Suppressor macrophage treated with lipopolysaccharide for 1 hour (primary cell): ENCODE results near the gene TBPL2.
"Not testable (repeated sequence)": the region's sequence is repeated elsewhere in the genome, so short reads cannot be mapped to it uniquely, and the experiment has no call there.

ENCODE experiments used
- DNase-seq, 3 donors: peaks; one replicate each; pipeline ENCODE4 v3.0.0-alpha.2; 2020 to 2022

TBPL2 gene

DNA sequence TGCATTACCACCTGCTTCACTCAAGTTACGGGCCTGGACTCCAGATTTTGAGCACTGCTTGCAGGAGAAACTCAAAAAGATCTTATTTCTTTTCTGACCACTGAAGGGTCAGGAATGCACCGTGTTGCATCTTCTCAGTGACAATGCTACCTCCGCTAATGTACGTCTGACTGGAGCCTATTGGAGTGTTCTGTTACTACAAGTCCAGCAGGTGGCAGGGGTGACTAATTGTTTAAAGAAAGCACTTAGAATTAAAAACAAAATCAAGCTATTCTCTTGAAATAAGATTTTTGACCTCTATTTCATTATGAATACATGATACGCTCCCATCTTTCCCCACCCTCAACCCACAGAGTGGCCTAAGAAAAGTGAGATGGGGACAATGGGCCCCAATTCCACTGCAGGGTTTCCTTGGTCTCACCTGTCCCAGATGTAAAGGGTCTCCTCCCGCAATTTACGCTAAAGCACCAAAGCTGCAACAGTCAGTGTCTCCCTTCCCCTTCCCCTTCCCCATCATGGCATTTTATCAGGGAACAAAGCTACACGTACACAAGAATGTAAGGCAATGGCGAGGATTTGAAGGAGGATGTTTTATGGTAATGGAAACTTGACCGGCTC lies 2.2 kb downstream of the TBPL2 start:
- peak; percentile 38 to 60 (median 50) for DNase-seq

DNA sequence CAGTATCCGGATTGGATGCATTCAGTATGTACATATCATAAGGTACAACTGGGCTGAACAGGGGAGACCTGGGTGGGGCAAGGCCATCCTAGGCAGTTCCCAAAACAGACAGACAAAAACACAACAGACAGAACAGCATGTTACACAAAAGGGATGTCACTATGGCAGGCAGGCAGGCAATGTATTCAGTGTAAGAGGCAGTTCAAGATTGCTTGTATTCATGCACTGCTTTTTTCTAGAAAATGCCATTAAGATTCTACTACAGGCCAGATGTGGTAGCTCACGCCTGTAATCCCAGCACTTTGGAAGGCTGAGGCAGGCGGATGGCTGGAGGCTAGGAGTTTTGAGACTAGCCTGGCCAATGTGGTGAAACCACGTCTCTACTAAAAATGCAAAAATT lies 3.5 kb downstream of the TBPL2 start:
- DNase-seq, result no peak

DNA sequence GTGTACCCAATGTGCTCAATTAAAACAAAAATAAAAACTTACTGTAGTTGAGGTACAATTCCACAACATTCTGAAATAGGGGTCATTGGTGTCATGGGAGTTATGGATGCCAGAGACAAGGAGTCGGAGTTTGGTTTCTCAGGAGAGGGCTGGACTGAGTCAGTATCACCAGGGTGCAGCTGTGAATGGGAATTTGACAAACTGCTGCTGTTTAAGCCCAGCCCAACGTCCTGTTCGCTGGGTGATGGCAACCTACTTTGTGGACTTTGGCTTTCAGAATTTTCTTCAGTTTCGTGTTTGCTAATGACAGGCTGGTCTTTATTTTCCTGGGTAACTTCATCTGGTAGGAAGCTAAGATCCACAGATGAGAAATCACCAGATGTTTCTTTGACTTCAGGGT lies 3.9 kb downstream of the TBPL2 start:
- no peak for DNase-seq

DNA sequence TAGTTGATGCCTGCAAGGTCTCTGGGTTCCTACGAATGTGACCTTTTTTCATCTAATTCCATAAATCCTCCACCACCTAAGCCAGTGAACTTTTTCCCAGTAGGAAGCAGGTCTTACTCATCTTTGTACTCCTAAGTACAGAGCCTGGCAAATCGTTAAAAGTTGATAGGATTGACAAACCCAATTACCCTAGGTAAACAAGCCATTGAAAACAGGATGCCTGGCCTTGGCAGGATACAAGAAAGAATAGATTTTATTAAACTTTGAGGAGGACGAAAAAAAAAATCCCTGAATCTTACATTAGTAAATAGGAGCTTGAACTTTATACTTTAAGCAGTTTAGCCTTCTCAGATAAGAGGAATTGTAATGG lies 5.6 kb downstream of the TBPL2 start:
- DNase-seq, result no peak

DNA sequence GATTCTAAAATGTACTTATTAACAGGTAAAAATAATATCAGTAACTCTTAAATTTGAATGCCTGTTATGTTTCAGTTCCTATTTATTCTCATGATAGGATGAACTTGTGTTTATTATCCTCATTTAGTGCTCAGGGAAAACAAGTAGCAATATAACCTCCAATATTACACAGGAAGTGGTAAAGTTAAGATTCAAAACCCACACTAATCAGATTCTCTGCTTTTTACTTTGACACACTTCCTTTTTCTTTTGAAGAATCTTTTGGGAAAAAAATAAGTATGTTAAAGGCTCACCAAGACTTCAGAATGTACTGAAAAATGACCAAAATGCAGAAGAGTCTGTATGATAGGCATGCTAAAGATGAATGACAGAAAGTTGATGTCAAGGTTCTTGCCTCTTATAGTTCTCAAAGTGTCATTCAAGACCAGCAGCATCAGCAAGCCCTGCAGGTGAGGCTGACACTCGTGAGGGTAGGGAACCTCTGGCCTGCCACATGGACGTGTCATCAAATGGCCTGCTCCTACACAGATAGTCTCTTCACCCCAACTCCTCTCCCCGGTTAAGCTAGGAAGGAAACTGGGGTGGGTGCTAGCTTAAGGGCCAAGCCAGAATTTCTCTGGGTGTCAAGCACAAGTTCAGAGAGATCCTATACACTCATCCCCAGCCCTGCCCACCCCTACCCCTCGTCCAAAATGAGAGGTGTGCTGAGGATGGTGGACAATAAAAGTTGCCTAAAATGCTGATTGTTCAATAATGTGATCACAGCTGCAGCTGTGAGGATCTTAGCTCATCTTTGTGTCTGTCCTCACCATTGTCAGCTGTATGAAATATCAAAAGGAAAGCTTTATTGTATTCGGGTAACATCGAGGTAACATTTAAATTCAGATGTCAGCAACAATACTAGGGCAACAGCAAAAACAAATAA lies 6.3 kb downstream of the TBPL2 start:
- DNase-seq, result no peak

DNA sequence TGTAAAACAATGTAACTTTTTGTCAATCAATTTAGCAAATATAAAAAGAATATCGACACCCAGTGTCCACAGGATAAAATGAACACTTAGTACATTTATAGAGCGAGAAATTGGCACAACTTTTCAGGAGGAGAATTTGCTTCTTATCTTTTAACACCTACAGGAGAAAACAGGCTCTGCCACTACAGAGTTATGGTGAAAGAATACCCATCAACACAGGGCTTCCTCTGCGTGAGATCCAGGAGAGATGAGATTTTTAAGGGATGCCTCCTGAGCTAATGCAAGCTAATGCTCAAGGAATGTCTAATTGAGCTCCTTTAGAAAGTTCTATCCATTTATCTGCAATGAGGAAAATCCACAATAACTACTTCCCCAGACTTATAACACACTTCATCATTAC lies 7.8 kb downstream of the TBPL2 start:
- DNase-seq, result no peak

DNA sequence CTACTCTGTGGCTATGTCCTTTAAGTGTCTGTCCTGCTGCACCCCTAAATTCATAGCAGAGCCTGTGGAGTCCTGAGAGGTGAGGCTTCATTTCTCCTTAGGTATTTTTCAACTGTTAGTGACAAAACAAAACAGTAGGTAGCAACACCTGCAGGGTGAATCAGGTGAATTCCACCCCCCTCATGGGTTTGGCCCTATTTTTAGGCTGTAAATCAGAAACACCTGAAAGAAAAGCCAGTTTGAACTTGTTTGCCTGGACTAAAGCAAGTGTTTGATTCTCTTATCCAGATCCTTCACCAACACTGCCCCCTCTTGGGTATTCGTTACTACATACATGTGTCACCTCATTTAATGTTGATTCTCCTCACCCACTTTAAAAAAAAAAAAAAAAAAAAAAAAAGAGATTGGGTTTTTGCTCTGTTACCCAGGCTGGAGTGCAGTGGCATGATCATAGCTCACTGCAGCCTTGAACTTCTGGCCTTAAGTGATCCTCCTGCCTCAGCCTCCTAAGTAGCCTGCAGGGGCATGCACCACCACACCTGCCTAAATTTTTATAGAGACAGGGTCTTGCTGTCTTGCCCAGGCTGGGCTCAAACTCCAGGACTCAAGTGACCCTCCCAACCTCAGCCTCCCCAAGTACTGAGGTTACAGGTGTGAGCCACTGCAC lies 10.3 kb downstream of the TBPL2 start:
- DNase-seq, result peak; percentile 62 to 68 (median 66)

DNA sequence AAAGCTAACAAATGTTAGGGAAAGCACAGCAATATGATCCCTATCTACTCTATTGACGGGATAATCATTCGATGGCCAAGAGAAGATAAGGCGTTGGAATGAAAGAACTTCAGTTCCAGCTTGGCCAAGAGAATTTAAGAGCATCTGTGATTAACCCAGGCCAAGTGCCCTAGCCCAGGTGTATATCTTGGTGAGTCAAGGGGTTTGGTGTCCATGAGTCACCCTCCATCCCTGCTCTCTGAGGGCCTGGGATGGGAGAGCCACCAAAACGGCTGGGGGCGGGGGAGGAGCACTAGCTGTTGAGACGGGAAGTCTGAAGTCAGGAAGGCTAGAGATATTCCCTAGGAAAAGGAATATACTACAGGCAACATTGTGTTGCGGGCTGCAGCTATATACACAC lies 13.0 kb downstream of the TBPL2 start:
- no peak for DNase-seq

DNA sequence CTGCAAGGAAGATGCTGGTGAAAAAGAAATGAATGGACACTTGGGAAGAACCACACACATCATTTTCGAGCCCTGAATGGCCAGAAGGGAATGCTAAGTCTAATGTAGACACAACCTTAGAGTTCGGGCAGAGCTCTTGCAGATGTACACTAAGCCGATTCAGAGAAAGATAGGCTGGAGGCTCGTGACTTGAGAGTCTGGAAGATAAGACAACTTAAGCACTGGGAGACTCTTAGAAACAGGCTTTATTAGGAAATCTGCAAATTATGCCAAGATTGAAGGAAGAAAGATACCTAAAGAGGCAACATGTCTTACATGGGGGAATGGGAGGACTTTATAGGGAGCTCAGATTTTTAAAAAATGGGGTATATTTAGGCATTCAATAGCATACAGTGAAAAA lies 13.5 kb downstream of the TBPL2 start:
- DNase-seq, result no peak

DNA sequence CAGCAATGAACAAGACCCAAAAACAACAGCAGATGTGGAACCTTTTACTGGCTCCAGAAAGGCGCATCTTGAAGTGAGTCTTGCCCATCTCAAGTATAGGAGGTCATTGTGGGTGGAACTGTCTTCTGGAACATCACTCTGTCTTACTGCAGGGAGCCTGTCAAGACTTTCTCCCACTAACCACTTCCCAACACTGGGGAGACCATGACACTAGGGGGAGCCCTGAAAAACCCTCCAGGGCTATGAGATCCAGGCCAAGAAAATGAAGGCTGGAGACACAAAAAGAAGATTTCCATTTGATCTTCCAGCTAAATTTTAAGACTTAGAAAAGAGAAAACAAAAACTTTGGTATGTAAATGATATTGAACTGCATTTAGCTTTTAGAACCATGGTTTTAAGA lies 15.3 kb downstream of the TBPL2 start:
- DNase-seq, result no peak

DNA sequence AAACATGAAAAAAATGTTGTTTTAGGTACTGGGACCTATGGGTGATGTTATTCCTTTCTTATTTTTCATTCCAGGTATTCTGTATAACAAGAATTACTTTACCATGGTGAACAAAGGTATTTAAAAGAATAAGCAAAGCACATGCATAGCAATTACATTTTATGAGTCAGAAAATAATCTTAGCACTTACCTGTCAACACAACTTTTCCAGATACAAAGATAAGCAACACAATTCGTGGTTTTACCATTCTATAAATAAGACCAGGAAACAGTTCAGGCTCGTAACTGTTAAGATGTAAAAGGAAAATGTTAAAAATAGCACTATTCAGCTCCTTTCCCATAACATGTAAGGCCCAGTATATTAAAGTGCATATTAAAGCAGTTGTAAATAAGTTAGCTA lies 16.4 kb downstream of the TBPL2 start:
- no peak for DNase-seq

DNA sequence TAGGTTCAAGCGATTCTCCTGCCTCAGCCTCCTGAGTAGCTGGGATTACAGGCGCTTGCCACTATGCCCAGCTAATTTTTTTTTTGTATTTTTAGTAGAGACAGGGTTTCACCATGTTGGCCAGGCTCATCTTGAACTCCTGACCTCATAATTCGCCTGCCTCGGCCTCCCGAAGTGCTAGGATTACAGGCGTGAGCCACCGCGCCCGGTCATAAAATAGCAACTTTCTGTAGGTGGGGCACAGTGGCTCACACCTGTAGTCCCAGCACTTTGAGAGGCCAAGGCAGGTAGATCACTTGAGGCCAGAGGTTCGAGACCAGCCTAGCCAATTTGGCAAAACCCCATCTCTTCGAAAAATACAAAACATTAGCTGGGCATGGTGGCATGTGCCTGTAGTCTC lies 18.1 kb downstream of the TBPL2 start:
- DNase-seq, result not testable (repeated sequence)

DNA sequence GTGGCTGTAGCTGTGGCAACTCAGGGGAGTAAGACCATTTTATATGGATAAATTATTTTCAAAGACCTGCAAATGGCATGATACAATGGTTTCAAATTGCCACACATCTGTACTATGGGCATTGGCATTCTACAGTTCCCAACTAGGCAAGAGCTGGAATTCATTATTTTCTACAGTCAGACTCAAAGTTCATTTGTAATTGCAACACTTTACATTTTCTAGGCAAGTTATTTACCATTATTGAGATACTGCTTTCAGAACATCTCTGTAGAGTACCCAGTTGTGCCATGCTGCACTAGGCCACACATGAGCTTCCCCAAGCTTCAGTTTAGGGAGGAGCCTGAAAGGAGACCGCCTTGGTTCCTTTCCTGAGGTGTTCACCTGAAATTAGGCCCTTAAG lies 20.8 kb downstream of the TBPL2 start:
- DNase-seq, result no peak

DNA sequence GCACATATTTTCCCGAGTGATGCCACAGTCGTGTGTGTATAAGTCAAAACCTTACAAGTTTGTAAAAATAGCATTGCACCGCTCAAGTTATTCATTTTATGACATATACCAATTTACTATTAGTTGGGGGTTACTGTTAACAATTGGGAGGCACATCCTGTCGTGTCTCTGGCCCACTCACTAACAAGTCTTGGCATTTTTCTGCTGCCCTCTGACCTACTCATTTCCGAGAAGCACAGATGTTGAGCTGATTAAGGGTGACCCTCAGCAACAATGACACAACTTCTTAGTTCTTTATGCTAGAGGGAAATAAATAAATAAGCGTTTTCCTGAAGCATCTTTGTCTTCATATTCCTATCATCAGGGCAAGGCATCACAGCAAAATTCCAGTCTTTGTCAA lies 22.0 kb downstream of the TBPL2 start:
- no peak for DNase-seq

DNA sequence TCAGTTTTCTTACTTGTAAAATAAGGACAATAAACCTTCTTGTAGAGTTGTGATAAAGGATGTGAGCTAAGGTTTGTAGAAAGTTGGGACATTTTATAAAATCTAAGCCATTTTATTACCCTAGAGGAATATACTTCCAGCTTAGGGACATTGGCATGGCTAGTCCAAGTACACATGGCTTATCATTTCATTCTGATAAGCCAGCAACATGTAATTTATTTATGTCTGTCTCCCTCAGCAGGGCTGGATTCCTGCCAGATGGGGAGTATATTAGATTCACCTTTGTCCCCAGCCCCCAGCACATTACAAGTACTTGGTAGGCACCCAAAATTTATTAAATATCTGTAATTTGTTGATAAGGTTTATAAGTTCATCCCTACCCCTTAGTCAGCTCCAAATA lies 22.5 kb downstream of the TBPL2 start:
- DNase-seq, result no peak

DNA sequence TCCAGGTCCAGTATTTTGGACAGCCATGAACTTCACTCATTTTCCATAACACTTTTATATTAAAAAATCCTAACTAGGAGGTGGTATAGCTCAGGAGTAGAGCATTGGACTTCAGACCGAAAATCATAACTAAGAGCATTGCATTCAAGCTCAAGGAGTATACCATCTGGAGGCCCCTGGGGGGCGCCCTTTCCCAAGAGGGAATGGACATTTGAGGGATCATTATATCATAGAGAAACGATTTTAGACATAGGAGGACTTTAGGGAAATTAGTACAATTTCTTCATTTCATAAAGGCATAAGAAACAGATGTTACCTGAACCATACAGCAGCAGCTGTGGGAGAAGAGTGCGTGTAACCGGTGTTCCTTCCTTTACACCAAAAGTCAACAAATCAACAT lies 23.6 kb downstream of the TBPL2 start:
- DNase-seq, result peak; percentile 34 to 68 (median 36)

DNA sequence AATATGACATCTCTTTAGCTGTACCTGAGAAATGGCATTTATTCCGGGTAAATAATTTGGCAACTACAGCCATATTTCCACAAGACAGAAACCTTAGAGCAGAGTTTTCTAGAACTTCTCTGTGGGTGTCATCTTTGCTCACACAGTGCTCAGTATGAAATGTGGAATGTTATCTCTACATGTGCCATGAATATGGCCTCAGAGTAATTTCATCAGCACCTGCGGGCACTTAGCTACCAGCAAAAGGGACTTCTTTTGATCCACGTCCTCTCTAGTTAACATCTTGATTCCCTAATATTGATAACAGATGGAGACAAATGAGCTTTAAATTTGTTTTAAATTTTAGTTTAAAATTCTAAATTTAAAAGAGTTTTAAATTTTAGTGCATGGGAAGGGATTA lies 25.9 kb downstream of the TBPL2 start:
- DNase-seq, result no peak

DNA sequence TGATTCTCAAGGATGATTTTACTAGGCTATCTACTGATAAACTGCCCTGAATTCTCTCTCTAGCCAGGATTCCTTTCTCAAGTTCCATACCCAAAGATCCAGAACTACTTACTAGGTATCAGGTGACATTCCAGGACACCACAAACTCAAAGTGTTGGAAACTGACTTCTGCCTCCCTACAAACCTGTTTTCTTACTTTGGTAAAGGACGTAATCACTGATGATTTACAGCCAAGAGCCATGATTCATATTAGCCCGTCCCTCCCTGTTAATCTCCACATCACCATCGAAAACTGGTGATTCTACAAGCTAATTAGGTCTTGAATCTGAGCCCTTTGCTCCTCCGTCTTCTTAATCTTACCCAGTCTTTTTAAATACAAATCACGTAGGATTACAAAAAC lies 27.7 kb downstream of the TBPL2 start:
- DNase-seq, result no peak

DNA sequence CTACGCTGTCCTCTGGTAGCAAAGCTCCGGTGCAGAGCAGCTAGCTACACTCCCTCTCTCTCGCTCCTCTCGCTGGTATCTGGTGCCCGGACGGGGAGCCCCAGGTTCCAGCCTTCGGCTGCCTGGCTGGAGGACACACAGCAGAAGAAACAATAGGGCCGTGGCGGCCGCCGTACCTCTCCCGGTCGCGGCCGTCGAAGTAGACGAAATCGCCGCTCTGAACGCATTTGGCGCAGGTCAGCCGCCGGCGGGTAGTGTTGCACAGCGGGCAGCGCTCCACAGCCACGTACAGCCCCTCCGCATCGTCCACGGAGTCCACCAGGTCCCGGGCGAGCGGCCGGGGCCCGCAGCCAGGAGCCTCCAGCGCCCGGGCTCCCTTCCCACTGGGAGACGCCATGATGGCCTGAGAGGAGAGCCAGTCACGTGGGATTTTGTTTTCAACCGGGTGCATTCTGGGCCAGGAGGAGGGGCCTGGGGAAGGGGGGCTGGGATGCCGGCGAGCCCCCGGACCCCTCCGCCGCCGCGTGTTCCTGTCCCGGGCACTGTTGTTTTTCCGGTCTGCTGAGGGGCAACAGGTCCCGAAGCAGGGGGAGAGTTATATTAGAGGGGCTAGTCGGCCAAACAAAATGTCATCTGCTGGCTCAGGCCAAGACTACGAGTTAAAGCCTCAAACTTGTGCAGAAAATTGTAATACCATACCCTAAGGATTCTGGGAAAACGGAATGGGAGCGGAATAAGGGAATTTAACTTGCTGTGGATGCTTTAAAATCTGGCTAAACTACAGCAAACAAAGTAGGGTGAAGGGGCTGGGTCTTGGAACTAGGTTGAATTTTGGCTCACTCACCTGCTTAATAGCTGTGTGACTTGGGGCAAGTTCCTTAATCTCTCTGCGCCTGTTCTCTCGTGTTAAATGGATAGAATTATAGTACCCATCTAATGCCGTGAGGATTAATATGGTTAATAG lies 28.7 kb downstream of the TBPL2 start, which contains the start of gene ATG14:
Gene ATG14, minus strand, starts transcription at position 405 of the 964 bp plus-strand sequence. Its CDS starts 8 bp downstream, at position 397.
- peak; percentile 86 to 90 (median 87) for DNase-seq

DNA sequence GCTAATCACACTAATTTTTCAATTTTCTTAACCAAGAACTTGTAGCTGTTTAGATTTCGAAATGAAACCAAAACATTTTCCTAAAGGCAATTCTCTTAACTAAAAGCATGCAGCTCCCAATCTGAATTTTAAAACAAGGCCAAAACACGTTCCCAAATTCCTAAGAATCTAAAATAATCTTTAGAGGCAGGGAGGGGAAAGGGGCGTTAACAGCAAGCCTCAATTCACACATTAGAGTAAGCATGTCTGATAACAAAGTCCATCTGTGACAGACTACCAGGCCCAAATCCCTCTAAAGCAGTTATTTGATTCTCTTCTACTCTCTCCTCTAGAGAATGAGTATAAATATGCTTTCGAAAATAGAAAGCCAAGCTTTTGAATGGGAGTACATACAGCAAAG lies 29.5 kb downstream of the TBPL2 start:
- no peak for DNase-seq

DNA sequence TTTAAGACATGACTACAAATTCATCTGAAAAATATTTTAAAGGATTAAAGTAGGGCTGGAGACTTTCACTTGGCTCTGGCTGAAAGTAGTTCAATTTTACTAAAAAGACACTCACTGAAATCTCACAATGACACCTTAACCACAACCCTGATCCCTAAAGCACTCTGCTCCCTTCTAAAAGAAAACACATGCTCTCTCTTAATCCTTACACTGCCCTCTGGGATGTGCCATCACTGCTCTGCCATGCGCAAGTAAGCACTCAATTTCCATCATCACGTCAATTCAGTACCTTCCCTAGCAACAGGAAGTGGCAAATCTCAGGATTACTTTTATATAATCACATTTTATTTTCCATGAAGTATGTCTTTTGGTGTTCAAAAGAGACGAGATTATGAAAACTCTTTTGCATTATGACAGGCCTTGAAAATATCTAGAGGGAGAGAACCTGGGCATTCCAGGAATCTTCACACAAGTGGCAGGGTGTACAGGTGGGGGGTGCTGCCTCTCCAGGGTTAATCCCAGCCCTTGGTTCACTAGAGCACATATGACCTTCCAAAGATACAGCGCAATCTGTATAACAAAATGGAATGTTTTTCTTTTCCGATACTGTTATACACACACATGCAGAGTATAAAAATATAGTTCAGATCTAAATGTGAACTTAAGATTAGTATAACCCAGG lies 36.1 kb downstream of the TBPL2 start:
- no peak for DNase-seq

DNA sequence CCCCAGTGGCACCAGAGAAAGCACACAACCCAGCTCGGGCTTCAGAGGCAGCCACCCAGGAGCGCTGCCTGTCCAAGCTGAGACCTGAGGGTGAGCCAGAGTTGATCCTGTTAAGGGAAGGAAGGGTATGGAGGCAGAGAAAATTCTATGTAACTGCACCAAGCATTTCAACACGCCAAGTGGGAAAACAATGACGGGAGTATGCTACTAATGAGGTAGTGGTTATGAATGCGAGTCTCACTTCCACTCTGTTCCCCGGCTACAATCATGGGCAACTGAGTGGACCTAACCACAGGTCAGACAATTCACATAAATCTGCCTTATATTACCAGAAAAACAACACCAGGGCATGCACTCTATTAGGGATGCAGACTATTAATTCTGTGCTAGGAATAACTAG lies 38.7 kb downstream of the TBPL2 start:
- peak; percentile 13 to 46 (median 44) for DNase-seq
